HG03097 (cell line): ENCODE data around the gene PLPP1.
A peak's percentile ranks its signal among the peaks of the same experiment; 100 is the strongest.
"Not testable (repeated sequence)": the region's sequence is repeated elsewhere in the genome, so short reads cannot be mapped to it uniquely, and the experiment has no call there.

ENCODE experiments used
- ATAC-seq: cut with Tn5 transposase; IDR thresholded peaks from one replicate; pipeline ENCODE4 v1.9.1; 2021; ENCODE audit not compliant: unreplicated experiment, low FRiP score

The PLPP1 gene

DNA sequence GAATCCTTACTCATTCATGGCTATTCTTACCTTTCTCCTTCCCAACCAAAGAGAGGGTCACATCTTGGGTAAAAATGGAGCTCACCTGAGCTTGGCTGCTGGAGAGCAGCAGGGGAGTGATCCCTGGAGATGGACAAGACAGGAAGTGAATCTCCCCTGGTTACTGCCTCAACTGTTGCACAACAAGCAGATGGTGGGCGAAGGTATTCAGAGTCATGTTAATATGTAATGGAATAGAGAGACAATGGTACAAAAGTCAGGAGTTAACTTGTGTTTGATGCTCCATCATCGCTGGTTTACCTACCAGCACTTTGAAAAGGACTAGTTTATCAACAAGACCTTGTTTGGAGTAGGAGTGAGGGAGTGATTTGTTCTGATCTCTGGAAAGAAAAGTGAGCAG, 13.0 kb upstream of the PLPP1 start:
- no peak for ATAC-seq

DNA sequence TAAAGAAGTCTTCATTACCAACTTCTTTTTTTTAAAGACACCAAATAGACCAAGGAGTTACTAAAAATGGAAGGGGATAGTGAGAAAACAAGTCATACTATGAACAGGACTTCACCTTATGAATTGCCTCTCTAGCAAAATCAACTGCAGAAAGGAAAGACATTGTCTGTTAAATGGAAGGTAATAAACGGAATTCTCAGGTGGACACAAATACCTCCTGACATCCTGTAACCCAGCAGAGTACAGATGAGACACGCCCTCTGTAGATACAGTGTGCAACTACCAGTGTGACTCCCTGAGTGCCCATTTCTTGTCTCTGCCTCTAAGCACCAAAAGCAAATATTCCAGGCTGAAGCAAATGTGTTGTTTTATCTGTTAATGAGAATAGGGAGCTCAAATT, 12.2 kb upstream of the PLPP1 start:
- no peak for ATAC-seq

- ATAC-seq, result no peak
Measured at GRCh38 chr5:55544341-55544740, 9.6 kb upstream of the PLPP1 start.

DNA sequence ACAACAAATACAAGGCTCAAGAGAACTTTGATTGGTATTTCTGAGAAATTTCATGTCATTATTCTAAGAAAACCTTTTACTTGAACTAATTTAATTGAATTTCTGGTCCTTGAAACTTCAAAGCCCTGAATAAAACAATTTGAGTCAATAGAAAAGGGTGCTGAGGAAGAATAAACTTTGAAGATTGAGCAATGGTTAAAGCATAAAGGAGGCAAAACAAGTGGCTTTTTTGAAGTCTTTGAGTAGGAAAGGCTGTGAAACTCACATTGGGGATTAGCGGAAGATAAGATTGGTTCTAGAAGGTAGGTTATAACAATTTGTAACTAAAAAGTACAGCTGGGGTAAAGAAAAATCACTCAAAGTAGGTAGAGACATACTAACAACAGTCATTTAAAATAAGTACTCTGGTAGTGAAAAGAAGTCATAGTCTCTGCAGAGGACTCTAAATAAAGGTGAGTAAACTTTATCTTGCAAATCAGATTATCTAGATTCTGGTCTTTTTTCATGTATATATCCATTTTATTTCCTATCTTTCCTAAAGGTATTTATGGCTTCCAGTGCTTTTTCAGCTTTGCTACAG, 6.4 kb upstream of the PLPP1 start:
- no peak for ATAC-seq

- no peak for ATAC-seq
Measured at GRCh38 chr5:55540525-55540924, 5.8 kb upstream of the PLPP1 start.

- ATAC-seq, result no peak
Measured at GRCh38 chr5:55540024-55540423, 5.3 kb upstream of the PLPP1 start.

GRCh38 chr5:55538661-55539060, 3.9 kb upstream of the PLPP1 start:
- no peak for ATAC-seq

DNA sequence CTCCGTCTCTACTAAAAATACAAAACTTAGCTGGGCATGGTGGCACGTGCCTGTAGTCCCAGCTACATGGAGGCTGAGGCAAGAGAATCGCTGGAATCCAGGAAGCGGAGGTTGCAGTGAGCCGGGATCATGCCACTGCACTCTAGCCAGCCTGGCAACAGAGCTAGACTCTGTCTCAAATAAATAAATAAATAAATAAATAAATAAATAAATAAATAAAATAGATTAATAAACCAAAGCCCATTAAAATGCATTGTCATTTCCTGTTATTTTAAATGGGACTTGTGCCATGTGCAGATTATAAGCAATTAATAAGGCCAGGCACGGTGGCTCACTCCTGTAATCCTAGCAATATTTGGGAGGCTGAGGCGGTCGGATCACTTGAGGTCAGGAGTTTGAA, 2.6 kb upstream of the PLPP1 start:
- ATAC-seq, result not testable (repeated sequence)

- ATAC-seq, result no peak
Measured at GRCh38 chr5:55535199-55535905, 588 bp upstream of the PLPP1 start.

DNA sequence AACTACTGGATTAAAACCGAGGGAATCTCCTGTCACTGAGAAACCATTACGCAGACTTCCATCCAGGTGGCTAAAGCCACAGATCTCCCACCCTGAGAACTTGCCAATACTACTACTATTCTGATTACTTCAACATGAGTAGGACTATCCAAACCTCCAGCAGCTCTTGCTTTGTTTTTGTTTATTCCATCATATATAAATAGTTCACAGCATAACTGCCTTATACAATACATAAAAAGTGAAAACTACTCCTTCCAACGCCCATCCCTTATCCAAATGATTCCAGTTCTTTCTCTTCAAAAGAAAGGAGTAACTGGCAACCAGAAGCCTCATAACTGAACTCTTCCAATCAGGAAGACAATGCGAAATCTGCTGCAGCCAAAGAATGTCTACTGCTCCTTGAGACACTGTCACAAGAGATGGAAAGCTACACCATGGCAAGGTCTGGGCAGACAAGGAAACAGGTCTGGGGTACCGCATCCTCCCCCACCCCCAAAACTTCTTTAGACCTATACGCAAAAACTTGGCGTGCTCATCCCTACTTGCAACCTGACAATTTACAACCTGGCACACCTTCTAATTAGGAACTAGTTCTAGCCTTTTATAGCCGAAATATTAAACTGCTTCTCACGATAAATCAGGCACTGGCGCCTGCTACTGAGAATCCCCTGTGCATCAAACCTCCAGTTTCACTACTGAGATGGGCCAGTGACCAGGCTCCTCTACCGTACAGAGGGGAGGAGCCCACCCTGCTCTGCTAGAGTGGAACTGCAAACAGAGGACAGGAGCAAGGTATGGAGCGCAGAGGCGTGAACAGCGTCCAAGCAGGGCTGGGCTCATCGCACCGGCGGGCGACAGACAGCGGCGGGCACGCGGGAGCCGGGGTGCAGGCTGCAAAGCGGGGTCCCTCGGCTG, 986 bp downstream of the PLPP1 start:
- peak; percentile 39 for ATAC-seq

DNA sequence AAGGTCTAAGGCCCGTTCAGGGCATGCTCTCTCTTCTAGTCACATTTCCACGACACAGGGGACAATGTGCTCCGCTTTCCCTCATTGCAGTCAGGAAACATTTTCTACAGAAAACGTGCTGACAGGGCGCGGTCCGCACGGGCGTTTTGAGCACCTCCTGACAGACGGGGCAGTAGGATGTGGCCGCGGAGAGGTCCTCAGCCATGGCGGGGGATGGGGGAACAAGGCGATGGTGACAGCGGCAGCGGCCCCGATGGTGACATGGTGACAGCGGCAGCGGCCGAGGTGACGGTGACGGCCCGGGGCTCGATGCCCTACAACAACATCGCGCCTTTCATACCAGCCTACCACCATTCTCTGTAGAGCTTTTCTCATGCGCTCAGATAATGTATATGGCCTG, 4.1 kb downstream of the PLPP1 start:
- ATAC-seq, result no peak

GRCh38 chr5:55524816-55525215, 9.9 kb downstream of the PLPP1 start:
- ATAC-seq, result no peak

GRCh38 chr5:55523293-55523692, 11.5 kb downstream of the PLPP1 start:
- no peak for ATAC-seq

GRCh38 chr5:55521881-55522280, 12.9 kb downstream of the PLPP1 start:
- no peak for ATAC-seq

- ATAC-seq, result no peak
Measured at GRCh38 chr5:55520117-55520839, 14.5 kb downstream of the PLPP1 start.

DNA sequence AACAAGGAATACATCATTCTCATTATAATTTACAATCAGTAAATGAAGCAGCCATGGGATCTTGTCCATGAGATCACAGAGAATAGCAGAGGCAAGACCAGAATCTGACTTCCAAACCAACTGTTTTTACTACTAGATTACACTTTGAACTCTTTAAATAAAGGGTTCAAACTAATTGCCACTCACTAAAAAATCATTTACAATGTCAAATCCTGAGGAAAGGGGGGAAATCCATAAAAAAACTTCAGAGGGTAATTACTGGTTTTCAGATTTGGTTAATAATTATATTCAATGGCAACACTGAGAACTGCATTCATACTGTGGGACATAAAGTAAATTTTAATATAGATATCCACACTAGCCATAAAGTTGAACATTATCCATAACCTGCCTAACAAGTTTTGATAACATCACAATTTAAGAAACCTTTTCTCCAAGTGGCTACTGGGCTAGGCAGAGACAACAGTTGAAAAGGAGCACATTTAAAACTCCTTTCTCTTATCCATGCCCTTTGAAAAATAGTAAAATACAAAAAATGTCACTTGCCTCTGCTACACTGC, 15.9 kb downstream of the PLPP1 start:
- no peak for ATAC-seq

DNA sequence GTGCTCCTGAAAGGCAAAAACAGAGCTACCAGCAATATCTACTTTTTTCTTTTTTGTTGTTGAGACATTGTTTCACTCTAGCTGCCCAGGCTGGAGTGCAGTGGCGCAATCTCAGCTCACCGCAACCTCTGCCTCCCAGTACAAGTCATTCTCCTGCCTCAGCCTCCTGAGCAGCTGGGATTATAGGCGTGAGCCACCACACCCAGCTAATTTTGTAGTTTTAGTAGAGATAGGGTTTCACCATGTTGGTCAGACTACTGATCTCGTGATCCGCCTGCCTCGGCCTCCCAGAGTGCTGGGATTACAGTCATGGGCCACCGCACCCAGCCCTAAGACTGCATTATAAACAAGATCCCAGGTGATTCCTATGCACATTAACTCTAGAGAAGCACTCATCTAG, 17.0 kb downstream of the PLPP1 start:
- ATAC-seq, result no peak

GRCh38 chr5:55511010-55511409, 23.8 kb downstream of the PLPP1 start:
- ATAC-seq, result no peak

- no peak for ATAC-seq
Measured at GRCh38 chr5:55510523-55510880, 24.3 kb downstream of the PLPP1 start.

GRCh38 chr5:55509796-55510522, 24.8 kb downstream of the PLPP1 start:
- no peak for ATAC-seq
